ENCODE results near the gene SPAG8. TPM values are rescaled to one million over a fixed set of nuclear protein-coding genes. Genes with fewer than 3 reads are reported as not detected.

SPAG8 gene
- total and polyA plus RNA-seq, 9 of the 15 experiments (the other 6 are each of a cell fraction or from before 2014, with no cell fraction given): 0.03 to 0.47 (median 0.21) TPM

DNA sequence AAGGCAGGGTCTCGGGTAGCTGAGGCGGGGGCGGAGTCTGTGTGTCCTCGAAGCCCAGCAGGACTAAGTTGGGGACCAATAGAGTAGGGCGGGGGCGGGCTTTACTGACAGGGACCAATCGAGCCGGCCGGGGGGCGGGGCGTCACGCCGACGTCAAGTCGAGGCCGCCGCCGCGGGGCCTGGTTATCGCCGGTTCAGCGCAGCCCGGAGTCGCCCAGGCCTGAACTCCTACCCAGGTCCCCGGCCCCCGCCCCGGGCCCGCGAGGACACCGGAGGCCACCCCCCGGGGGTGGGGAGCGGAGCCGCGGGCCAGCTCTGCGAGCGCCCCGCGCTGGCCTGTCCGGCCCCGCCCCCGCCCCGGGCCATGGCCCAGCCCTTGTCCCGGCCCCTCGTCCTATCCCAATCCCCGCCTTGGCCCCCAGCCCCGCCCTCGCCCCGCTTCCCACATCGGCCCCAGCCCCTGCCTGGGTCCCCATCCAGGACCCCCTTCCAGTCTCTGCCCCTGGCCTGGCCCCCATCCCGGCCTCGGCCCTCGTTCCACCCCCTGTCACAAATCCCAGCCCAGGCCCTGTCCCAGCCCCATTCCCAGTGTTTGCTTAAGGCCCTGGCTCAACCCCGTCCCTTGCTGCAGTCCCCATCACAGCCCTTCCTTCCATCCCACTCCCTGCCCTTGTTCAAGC is 17.2 kb upstream of the SPAG8 start, which contains the start of gene TMEM8B (continued):
- TF ChIP-seq TBP (optimal IDR thresholded peaks at IDR 0.05; ENCODE audit: low read depth, low read length) (peak; percentile 28), EGR1 (conservative IDR thresholded peaks at IDR 0.05) (peak; percentile 57), ZBTB8A (IDR thresholded peaks at IDR 0.05; ENCODE audit: partially characterized antibody) (no peak), ZNF253 (CRISPR knock-in tag; conservative IDR thresholded peaks at IDR 0.05) (no peak), DPF2 (IDR thresholded peaks at IDR 0.05) (no peak), NRF1 (conservative IDR thresholded peaks at IDR 0.05 in 1 of 2, IDR thresholded peaks at IDR 0.05 in 1 of 2) (peak; percentile 23 to 43; a peak in 3 of 4 replicates), ETV1 (tag; conservative IDR thresholded peaks at IDR 0.05; ENCODE audit: low read depth) (no peak), PRDM10 (IDR thresholded peaks at IDR 0.05; ENCODE audit: partially characterized antibody) (no peak), ZZZ3 (IDR thresholded peaks at IDR 0.05) (no peak), CUX1 (CRISPR knock-in tag; IDR thresholded peaks at IDR 0.05) (no peak)
- TF ChIP-seq, protein P1, sequence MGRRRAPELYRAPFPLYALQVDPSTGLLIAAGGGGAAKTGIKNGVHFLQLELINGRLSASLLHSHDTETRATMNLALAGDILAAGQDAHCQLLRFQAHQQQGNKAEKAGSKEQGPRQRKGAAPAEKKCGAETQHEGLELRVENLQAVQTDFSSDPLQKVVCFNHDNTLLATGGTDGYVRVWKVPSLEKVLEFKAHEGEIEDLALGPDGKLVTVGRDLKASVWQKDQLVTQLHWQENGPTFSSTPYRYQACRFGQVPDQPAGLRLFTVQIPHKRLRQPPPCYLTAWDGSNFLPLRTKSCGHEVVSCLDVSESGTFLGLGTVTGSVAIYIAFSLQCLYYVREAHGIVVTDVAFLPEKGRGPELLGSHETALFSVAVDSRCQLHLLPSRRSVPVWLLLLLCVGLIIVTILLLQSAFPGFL (CRISPR knock-in tag; IDR thresholded peaks at IDR 0.05): no peak
- TF ChIP-seq, protein P2, sequence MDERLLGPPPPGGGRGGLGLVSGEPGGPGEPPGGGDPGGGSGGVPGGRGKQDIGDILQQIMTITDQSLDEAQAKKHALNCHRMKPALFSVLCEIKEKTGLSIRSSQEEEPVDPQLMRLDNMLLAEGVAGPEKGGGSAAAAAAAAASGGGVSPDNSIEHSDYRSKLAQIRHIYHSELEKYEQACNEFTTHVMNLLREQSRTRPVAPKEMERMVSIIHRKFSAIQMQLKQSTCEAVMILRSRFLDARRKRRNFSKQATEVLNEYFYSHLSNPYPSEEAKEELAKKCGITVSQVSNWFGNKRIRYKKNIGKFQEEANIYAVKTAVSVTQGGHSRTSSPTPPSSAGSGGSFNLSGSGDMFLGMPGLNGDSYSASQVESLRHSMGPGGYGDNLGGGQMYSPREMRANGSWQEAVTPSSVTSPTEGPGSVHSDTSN (CRISPR knock-in tag; IDR thresholded peaks at IDR 0.05; ENCODE audit: low read depth): no peak
- TF ChIP-seq, protein P2 (tag; conservative IDR thresholded peaks at IDR 0.05; ENCODE audit: low read depth): no peak
- TF ChIP-seq, protein P3, sequence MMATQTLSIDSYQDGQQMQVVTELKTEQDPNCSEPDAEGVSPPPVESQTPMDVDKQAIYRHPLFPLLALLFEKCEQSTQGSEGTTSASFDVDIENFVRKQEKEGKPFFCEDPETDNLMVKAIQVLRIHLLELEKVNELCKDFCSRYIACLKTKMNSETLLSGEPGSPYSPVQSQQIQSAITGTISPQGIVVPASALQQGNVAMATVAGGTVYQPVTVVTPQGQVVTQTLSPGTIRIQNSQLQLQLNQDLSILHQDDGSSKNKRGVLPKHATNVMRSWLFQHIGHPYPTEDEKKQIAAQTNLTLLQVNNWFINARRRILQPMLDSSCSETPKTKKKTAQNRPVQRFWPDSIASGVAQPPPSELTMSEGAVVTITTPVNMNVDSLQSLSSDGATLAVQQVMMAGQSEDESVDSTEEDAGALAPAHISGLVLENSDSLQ (IDR thresholded peaks at IDR 0.05): peak; percentile 71

Data from K562 (cell line).